IPS DF 19.7 (cell line): ENCODE measurements around the gene SLC2A6.

Source experiments
- DNase-seq: peaks from one replicate; pipeline ENCODE4 v3.0.0-alpha.2; 2013; ENCODE audit warnings: low read depth, low spot score

SLC2A6 gene

DNA sequence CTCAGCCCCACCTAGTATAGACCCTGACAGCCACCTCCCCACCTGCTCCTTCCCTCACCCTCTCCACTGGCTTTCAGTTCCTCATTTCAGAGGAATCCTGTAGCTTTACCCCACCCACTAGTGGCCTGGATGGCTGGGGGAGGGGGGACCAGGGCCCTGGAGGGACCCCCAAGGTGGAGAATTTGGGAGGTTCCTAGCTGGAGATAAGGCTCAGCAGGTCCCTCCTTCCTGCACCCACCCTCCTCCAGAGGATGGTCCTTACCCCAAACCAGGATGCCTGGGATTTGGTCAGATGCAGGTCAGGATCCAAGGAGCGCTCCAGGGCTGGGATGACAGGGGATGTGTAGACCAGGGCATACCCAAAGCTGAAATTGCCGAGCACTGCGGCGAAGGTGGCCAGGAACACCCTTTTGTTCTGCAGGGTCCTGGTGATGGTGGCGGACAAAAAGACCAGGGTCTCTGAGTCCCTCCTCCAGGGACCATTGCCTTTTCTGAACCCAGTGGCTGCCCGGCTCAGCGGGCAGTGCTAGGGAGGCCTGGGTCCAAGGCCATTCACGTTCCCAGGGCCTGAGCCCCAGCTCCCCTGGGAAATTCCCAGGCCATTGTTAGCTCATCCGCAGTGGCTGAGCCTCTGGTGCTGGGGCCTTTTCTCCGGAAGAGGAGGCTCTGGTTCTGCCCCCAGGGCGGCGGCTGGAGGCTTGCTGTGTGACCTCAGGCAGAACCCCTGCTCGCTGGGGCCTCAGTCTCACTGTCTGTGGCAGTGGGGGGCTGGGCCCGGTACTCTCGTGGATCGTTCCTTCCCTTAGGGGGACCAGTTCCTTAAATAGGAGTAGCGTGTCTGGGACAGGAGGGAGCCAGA is 678 bp downstream of the SLC2A6 start:
- no peak for DNase-seq

- no peak for DNase-seq
Measured at GRCh38 chr9:133477461-133477860, 1.4 kb downstream of the SLC2A6 start.

DNA sequence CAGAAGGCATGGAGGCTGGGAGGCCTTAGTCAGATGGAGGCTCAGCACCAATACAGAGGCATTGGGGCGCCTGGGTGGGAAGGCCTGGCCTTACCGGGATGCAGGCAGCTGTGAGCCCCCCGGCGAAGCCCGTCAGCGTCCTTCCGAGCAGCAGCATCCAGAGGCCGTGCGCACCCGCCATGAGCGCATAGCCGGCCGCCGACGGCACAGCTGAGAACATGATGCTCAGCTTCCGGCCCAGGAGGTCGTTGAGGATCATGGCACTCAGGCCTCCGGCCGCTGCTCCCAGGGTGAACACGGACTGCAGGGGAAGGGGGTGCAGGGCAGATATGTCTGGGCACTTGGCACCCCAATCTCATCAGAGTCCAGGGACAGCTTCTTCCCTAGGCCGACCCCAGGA is 2.0 kb downstream of the SLC2A6 start:
- DNase-seq = no peak

GRCh38 chr9:133476036-133476931 is 2.6 kb downstream of the SLC2A6 start:
- DNase-seq = no peak

GRCh38 chr9:133475292-133476012 is 3.4 kb downstream of the SLC2A6 start:
- no peak for DNase-seq

DNA sequence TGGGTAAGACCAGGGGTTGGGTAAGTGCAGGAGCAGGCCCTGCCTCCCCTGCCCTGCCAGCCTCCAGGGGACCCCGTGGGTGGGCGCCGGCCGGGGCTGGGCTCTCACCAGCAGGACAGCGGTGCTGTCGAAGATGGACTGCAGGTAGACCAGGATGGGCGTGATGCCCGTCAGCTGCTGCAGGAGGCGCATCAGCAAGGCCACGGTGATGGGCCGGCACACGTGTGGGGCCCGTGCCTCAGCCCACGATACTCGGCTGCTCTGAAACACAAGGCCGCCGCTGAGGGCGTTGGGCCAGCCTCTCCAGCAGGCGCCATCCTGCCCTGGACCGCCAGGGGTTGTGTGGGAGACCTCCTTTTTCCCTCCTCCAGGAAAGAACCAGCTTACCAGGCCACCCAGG is 4.0 kb downstream of the SLC2A6 start:
- DNase-seq = no peak

- DNase-seq = no peak
Measured at GRCh38 chr9:133474215-133474614, 4.7 kb downstream of the SLC2A6 start.

DNA sequence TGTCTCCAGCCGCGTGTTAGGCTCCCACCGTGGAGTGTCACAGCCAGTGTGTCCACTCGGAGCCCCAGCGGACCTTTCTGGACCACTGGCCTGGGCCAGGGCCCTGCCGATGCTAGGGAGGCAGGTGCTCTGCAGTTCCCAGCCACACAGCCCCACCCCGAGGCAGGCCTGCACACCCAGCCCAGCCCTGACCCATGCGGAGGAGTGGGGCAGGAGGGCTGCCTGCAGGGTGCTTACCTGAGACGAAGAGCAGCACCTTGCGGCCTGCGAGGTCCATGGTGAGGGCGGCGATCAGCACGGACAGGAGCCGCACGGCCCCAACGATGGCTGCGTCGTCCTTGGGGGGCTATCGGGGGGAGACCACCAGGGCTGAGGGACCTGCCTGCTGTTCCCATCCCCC is 5.2 kb downstream of the SLC2A6 start:
- DNase-seq = no peak

DNA sequence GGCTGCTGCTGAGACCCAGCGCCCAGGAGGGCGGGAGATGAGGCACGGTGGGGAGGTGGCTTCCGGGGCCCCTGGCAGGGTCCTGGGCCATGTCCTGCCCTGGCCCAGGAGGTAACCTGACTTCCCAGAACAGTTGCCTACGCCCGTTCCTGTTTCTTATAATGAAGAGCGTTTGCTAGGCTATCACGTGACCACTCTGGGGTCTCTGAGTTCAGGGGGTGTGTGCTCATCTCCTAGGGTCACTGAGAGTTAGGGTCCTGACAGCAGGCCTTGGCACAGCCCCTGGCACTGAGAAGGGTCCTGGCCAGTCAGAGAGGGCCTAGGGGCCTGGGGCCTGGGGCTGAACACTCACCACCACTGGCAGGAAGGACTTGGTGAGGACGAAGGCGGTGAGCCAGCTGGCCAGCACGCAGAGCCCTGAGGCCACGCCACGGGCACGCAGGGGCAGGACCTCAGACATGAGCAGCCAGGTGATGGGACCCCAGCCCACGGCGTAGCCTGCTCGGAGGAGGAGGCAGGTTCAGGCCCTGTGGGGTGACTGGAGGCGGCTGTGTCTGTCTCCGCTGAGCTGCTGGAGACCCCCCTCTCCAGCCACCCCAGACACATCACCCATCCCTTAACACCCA is 6.0 kb downstream of the SLC2A6 start:
- no peak for DNase-seq

DNA sequence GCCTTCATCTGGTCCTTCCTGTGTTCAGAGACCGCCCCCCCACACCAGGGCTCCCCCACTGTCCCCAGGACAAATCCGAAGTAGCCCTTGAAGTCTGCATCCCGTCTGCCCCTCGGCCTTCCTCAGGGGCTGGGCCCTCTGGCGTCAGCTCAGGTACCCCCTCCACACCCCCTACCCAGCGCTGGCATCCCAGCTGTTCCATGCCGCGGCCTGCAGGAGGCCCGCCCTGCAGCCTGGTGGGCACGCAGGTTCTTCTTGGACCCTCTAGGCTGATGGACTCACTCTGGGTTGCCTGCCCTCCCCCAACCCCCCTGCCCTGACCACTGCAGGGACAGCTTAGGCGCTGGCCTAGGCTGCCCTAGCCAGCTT is 6.6 kb downstream of the SLC2A6 start:
- DNase-seq = no peak

GRCh38 chr9:133471551-133472276 is 7.2 kb downstream of the SLC2A6 start:
- no peak for DNase-seq

DNA sequence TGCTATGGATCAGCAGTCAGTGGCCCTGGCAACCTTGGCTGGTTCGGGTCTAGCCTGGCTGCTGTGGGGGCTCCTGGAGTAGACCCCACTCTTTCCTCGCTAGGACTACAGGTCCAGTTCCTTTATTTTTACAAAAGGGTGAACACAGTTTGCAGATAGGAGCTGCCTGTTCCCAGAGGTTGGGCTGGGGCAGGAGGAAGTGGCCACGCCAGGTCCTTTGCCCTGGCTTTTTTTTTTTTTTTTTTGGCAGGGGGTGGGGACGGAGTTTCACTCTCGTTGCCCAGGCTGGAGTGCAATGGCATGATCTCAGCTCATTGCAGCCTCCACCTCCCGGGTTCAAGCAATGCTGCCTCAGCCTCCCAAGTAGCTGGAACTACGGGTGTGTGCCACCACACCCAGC is 7.9 kb downstream of the SLC2A6 start:
- no peak for DNase-seq

- DNase-seq = no peak
Measured at GRCh38 chr9:133470427-133470924, 8.4 kb downstream of the SLC2A6 start.

DNA sequence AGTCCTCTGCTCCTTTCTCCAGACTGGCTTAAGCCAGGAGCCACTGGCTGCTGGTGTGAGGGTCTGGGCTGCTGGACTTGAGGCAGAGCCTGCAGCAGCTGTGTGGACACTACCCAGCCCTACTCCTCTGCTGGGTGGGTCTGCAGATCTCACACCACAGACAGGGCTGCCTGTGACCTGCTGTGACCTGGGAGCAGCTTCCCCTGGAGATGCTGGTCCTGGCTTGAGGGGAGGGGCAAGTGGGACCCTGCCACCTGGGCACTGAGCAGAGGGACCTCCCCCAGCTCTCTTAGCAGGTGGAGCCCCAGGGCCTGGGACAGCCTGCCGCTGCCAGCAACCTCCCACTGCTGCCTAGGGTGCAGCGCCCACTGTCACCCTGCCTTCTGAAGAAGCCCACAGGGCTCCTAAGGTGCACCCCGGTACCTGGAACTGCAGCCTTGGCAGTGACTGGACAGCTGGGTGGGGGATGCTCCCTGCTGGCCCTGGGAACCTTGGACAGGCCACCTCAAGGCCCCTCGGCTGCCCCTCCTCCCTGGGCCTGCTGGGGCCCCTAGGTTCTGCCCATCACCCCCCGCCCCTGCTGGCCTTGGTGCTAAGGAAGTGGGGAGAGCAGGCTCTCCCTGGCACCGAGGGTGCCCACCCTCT is 10.0 kb downstream of the SLC2A6 start:
- no peak for DNase-seq

DNA sequence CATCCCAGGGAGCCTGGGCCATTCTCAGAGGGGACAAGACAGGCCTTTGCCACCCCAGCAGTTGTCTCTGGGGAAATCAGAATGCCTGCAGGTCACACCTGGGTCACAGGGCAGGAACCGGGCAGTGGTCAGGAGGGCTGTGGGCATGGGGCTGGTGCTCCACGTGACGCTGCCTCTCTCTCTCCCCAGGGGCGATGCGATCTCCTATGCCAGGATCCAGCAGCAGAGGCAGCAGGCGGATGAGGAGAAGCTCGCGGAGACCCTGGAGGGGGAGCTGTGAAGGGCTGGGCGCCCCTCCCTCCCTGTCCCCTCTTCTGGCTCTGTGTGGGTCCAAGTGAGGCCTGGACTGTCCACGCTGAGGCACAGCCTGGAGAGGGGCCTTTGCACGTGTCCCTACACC is 10.5 kb downstream of the SLC2A6 start:
- DNase-seq = no peak

- no peak for DNase-seq
Measured at GRCh38 chr9:133467101-133467500, 11.8 kb downstream of the SLC2A6 start.

- no peak for DNase-seq
Measured at GRCh38 chr9:133465984-133466383, 12.9 kb downstream of the SLC2A6 start.

DNA sequence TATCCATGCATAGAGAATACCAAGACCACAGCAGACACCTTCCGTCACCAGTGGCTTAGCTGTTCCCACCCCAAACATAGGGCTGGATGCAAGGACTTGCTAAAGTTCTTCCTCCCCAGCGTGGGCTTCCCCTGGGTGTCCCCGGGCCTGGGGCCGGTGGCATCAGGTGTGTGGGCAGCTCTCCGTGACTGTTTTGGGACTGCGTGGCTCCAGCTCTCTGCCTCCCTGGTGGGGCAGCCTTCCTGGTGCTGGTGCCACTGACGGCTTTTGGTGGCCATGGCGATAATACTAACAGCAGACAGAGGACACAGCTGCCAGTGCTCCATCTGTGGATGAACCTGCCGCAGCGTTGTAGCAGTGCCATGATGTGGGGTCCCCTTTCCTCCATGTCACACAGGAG is 14.3 kb downstream of the SLC2A6 start:
- DNase-seq = no peak

DNA sequence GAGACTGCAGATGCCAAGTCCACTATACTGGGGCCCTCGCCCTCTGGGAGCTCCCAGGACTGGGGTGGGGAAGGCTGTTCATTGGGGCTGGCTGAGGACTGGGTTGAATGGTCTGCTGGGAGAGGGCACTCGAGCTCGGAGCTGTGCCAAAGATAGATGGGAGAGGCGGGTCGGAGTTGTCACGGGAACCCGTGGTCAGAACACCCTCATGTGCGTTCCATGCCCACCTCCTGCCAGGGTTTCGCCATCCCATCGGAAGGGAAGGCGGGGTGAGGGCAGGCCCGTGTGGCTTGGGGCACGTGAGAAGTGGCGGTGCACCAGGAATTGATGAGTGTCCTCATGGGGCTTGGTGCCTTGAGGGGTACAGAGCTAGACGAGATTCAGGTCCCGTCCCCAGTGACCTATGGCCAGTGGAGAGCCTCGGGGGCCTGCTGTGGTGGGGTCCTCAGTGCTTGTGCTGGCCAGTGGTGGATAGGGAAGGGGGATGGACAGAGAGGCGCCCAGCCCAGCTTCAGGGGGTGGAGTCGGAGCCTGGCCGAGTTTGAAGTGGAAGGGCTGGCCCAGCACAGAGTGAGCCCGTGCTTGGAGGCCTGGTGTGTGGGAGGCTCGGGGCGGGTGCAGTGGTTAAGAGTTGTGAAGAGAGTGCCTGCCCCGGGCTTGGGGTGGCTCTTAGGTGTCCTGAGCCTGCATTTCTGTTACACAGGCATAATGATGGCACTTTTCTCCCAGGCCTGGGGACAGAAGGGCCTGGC is 14.9 kb downstream of the SLC2A6 start:
- no peak for DNase-seq
